Stimulated activated CD8-positive, alpha-beta memory T cell treated with anti-CD3 and anti-CD28 coated beads, Interleukin-4, amount 100 ng/mL, for 1 hour (primary cell): ENCODE data around the gene PIK3CB.
"Not testable (repeated sequence)": the region's sequence is repeated elsewhere in the genome, so short reads cannot be mapped to it uniquely, and the experiment has no call there.

Experiments used
- DNase-seq, 2 donors: peaks; one replicate each; pipeline ENCODE4 v3.0.0-alpha.2; 2020; ENCODE audit warnings: low read depth in 2 of 2, low spot score in 1 of 2

PIK3CB gene

GRCh38 chr3:138848696-138849095 lies 14.0 kb upstream of the PIK3CB start:
- DNase-seq, result no peak

- not testable (repeated sequence) for DNase-seq
These were observed 12.1 kb upstream of the PIK3CB start for GRCh38 chr3:138846824-138847223.

- no peak for DNase-seq
These were observed 11.6 kb upstream of the PIK3CB start for GRCh38 chr3:138846262-138846791.

DNA sequence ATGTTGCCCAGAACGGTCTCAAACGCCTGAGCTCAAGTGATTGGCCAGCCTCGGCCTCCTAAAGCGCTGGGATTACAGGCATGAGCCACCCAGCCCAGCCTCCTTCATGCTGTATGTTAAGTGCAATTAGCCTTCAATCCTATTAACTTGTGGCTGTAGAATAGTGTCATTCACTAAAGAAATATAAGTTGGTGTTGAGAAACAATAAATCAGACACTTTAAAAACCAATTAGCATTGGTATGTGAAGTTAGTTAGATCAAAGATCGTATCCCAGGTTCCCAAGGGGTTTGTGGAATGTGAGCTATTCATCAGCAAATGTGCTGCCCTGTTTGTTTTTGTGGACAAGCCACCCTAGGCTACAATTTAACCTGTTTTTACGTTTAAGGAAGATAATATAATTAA lies 11.0 kb upstream of the PIK3CB start:
- no peak for DNase-seq

DNA sequence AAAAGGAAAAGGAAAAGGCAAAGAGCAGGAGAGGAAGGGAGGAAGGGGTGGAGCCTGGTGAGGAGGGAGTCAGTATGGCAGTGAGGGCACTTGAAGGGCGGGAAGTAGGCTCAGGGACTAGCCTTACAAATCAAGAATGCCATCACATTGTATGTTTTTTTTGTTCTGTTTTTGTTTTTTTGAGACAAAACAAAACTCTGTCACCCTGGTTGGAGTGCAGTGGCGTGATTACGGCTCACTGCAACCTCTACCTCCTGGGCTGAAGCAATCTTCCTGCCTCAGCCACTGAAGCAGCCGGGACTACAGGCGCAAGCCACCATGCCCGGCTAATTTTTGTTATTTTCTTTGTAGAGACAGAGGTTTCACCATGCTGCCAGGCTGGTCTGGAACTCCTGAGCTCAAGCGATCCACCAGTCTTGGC lies 10.5 kb upstream of the PIK3CB start:
- DNase-seq, result no peak

- no peak for DNase-seq
These were observed 7.9 kb upstream of the PIK3CB start for GRCh38 chr3:138842483-138843188.

DNA sequence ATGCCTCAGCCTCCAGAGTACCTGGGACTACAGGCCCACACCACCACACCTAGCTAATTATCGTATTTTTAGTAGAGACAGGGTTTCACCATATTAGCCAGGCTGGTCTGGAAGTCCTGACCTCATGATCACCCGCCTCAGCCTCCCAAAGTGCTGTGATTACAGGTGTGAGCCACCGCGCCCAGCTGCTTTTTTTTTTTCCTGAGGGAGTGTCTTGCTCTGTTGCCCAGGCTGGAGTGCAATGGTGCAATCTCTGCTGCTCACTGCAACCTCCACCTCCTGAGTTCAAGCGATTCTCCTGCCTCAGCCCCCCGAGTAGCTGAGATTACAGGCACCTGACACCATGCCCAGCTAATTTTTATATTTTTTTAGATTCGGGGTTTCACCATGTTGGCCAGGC lies 3.7 kb upstream of the PIK3CB start:
- DNase-seq, result not testable (repeated sequence)

DNA sequence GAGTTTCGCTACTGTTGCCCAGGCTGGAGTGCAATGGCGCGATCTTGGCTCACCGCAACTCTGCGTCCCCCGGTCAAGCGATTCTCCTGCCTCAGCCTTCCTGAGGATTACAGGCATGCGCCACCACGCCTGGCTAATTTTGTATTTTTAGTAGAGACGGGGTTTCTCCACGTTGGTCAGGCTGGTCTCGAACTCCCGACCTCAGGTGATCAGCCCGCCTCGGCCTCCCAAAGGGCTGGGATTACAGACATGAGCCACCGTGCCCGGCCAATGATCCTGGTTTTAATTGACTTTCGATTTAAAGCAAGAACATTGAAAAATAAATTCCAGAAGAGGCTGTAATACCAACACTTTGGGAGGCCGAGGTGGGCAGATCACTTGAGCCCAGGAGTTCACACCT lies 1.1 kb upstream of the PIK3CB start:
- DNase-seq, result not testable (repeated sequence)

DNA sequence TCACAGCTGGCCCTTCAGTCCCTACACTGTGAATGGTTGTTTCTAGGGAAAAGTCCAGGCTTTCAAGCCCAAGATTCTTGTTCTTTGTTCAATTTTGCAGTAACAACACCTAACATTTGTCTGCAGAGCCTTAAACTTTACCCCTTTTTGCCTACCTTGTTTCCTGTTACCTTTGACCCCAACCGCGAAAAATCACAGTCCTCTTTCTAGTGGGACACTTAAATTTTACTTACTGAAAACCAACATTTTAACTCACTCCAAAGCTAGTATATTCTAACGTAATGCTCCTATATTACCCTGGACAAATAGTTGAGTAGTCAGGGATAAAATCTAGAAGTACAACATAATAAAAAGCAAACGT lies 649 bp upstream of the PIK3CB start:
- no peak for DNase-seq

- peak in 1 of 2 donors; percentile 27 for DNase-seq
These were observed 681 bp downstream of the PIK3CB start for GRCh38 chr3:138833899-138834595.

GRCh38 chr3:138832473-138833057 lies 2.2 kb downstream of the PIK3CB start:
- not testable (repeated sequence) for DNase-seq

GRCh38 chr3:138829886-138830510 lies 4.7 kb downstream of the PIK3CB start:
- DNase-seq, result no peak

DNA sequence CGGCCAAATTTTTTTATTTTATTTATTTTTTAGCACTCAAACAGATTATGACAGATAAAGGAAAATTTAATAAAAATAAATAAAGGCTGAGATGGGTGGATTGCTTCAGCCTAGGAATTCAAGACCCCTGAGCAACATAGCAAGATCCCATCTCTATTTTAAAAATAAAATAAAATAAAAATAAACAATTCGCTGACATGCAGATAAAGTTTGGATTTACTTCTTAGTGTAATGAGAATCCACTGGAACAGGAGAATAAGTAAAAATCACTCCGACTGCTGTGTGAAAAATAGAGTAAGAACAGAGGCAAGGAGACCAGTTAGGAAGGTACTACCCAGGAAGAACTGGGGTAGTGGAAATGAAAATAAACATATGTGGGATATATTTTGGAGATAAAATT lies 5.6 kb downstream of the PIK3CB start:
- no peak for DNase-seq

GRCh38 chr3:138827222-138827621 lies 7.5 kb downstream of the PIK3CB start:
- DNase-seq, result no peak

GRCh38 chr3:138825336-138825735 lies 9.4 kb downstream of the PIK3CB start:
- DNase-seq, result no peak

DNA sequence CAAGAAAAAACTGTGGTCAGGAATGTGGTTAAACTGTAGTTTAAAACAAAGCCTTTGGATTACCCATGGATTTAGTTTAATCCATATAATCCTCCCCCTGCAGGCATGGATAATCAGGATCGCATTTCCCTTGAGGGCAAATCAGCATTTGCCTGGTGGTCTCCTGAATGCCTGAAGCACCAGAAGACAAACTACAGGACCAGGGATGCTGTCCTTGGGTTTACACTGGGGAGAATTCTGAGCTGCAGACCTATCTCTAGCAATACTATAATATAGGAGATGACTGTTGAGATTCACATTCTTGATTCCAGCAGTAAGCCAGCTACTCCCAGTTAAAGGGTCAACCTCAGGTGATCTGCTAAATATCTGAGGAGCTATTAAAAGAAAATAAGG lies 10.6 kb downstream of the PIK3CB start:
- no peak for DNase-seq

DNA sequence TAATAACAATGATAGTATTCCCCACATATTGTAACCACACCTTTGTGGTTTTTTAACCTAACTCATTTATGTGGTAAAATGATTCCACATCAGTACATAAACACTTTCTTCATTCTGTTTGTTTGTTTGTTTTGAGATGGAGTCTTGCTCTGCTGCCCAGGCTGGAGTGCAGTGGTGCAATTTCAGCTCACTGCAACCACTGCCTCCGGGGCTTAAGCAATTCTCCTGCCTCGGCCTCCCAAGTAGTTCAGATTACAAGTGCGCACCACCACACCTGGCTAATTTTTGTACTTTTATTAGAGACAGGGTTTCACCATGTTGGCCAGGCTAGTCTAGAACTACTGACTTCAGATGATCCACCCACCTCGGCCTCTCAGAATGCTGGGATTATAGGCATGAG lies 14.3 kb downstream of the PIK3CB start:
- not testable (repeated sequence) for DNase-seq

GRCh38 chr3:138818185-138818860 lies 16.4 kb downstream of the PIK3CB start:
- DNase-seq, result no peak

- no peak for DNase-seq
These were observed 17.0 kb downstream of the PIK3CB start for GRCh38 chr3:138817695-138818094.

- no peak for DNase-seq
These were observed 21.9 kb downstream of the PIK3CB start for GRCh38 chr3:138812806-138813205.
